Hematopoietic multipotent progenitor cell treated with erythropoietin and hydrocortisone succinate and interleukin-3 and kit ligand, for 8 days (in vitro differentiated cells): ENCODE results near the gene SRBD1.

Experiments
- DNase-seq: peaks from one replicate; pipeline ENCODE4 v3.0.0-alpha.2; 2015

SRBD1 gene

GRCh38 chr2:45460825-45461224 is 150.2 kb downstream of the SRBD1 start:
- DNase-seq, result no peak

DNA sequence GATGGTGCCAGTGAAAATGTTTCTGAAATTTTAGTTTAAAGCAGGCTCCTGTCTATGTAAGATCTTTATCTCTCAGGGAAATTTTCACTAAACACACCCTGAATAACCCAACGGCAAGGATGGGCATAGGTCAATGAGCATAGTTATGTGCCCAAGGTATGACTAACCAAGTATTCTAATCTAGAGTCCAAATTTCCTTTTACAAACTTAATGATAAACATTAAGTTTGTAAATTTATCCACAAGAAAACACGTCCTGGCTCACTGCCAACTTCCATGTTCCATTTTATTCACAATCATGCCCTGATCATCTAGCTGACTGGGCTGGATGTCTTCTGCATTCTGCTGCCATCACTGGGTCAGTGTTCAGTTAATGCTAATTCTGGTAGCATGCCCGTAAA is 151.2 kb downstream of the SRBD1 start:
- DNase-seq, result no peak

- DNase-seq, result no peak
These were observed 152.0 kb downstream of the SRBD1 start for GRCh38 chr2:45458909-45459563.

DNA sequence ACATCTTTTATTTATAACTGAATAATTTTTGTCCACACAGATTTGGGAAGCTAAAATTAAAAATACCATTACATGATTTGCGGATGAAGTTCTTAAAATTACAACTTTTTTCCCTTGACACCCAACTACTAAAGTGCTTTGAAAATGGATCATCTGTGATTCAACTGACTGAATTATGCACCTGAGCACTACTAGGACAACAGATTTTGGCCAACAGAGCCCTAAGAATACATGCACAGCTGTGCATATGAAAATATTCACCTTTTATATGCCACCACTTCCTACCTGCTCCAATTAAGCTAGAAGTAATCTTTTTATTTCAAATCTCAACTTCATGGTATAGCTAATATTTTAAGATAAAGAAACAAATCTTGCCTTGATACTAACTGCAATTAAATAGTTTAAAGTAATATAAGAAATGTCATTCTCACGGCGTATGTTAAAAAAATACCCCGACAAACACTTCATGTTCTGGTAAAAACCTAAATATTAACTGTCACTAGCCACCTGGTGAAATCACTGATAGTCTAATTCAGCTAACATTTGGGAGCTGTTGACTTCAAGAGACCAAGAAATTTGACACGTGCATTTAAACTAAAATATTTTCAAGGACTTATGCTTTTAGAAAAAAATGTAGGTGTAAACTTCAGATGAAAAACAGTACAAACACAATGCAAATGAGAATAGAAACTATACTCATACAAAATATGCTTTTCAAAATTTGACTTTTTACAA is 153.7 kb downstream of the SRBD1 start:
- no peak for DNase-seq

GRCh38 chr2:45452866-45453265 is 158.2 kb downstream of the SRBD1 start:
- DNase-seq, result no peak

- no peak for DNase-seq
These were observed 160.4 kb downstream of the SRBD1 start for GRCh38 chr2:45450634-45451033.

DNA sequence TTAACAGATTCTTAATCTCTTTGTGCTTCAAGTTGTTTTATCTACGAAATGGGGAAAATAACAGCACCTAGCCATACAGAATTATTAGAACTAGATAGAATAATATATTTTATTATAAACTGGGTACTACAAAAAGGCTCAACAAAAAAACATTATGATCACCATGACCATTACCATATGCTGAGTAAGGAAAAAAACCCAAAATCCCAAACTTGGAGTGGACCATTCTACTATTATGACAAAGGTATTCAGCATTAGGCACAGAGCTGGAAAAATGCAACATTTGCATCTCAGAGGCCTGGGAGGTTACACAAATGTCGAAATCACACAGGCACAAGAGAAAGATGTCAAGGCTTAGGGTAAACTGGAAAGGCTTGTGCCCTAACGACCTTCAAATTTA is 162.8 kb downstream of the SRBD1 start:
- DNase-seq, result no peak

GRCh38 chr2:45446016-45446415 is 165.1 kb downstream of the SRBD1 start:
- DNase-seq, result no peak

DNA sequence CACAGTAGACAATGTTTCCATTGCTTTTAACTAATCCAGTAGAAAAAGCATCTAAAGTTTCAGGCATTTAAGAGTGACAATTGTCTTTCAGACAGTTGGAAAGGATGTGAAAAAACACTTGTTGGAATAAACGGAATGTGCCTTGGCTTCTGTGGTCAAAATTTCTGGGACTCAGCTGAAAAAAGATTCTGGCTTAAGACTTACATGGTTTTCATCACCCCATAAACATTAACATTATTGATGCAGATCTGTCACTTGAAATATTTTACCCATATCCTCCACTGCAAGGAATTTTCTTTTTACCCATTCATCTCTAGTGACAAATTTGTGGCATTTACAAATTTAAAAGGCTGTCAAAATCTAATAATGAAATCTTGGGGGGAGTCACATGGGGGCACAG is 166.0 kb downstream of the SRBD1 start:
- DNase-seq, result no peak

DNA sequence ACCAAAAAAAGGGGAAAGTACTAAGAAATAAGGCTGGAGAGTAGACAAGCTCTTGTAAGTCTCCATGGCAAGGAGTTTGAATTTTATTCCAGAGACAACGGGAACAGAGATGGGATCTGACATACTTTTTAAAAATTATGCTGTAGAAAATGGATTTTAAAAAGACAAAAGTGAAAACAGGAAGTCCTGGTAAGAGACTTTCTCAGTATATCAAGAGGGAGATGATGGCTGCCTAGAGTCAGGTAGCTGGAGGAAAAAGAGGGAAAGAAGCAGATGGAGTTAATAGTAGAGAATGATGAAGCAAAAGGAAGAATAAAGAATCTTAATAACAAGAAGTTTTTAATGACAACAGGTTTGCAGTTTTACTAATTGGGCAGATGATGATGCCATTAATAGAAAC is 168.1 kb downstream of the SRBD1 start:
- DNase-seq, result no peak

- DNase-seq, result no peak
These were observed 169.0 kb downstream of the SRBD1 start for GRCh38 chr2:45442026-45442425.

DNA sequence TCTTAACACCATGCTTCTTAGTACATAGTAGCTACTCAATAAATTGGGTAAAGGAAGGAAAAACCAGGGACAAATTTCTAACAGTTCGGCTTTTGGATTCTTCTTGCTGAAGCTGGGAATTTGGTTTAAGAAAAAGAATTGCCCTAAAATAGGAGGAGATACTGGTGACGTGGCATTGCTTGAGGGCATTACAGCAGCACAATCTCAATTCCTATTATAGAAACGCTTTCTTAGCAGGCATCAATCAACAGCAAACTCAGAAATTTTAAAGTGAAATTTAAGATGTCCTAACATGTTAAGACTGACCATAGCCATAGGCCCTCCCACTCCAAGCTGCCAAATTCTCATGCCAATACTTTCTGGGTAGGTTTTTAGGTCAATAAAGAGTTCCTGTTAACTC is 169.5 kb downstream of the SRBD1 start:
- no peak for DNase-seq

- peak; percentile 17 for DNase-seq
These were observed 171.0 kb downstream of the SRBD1 start for GRCh38 chr2:45439788-45440773.

DNA sequence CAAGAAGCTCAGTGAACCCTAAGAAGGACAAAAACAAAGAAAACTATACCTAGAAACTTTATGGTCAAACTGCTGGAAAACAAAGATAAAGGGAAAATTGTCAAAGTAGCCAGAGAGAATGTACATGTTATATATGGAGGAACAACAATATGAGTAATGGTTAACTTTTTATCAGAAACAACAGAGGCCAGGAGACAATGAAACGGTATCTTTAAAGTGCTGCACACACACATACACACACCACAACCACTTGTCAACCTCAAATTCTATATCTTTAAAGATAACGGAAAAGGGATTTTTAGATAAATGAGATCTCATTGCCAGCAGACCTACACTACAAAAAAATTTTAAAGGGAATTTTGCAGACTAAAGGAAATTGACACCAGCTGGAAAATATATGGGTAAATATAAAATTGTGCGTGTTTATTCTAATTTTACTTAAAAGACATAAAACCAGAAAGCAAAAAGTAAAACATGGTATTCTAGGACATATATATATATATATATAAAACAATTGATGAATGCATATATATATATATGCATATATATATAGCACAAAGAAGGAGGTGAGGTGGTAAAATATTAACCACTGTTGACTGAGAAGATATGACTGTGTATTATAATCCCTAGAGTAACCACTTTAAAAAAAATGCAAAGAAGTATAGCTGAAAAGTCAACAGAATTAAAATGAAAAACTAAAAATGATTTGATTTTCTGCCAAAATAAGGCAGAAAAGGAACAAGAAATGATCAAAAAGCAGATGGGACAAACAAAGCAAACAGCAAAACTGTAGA is 172.0 kb downstream of the SRBD1 start:
- peak; percentile 85 for DNase-seq

DNA sequence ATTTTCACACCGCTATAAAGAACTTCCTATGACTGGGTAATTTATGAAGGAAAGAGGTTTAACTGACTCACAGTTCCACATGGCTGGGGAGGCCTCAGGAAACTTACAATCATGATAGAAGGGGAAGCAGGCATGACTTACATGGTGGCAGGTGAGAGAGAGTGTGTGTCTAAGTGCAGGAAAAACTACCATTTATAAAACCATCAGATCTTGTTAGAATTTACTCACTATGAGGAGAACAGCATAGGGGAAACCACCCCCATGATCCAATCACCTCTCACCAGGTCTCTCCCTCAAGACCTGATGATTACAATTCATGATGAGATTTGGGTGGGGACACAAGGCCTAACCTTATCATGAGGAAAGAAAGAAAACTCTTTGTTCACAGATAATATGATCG is 174.6 kb downstream of the SRBD1 start:
- no peak for DNase-seq

DNA sequence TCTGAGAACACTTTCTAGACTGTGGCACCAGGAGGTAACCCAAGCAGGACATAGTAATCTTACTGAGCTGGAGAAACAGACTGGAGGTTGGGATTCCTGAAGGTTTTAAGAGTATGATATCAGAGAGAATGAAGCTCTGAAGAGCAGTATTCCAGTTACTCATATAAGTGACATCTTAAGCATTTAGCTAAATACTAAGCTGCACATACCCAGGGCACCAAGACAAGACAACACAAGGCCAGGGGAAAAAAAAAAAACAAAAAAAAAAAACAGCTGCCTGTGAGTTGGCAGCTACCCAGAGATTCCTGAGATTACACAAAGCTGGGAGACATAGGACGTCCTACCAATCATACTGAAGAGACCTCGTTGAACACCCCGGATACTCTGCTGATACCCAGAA is 175.8 kb downstream of the SRBD1 start:
- peak; percentile 35 for DNase-seq

DNA sequence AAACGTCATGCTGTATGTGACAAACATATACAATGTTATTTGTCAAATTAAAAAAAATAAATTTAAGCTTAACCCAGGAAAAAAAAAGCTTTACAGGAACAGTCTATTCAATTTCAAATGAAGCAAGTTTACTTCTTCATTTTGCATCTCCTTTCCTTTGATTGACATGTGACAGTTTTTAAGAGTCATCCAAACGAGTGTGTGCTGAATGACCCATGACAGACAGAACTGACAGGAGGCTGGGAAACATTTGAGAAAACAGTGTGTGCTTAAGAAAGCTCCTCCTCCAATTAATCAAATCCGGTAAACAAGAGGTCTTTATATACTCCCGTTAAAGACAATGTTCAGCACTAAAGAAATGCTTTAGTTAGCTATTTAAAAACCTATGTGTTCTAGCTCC is 177.7 kb downstream of the SRBD1 start:
- DNase-seq, result no peak

DNA sequence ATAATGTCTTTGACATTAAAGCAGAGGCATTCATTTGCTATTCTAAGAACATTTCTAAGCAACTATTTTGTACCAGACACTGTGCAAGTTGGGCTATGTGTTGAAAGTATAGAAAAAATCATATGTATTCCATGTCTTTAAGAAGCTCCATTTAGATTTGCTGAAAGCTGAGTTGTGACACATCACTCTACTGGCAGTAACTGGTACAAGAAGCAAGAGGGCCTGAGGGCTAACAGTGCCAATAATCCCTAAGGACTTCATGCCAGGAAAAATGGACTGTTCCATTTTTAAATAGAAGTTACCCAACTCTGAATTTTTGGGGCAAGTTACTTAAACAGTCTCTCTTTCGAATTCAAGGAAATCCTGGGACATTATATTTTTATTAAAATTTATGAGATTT is 178.7 kb downstream of the SRBD1 start:
- no peak for DNase-seq

GRCh38 chr2:45426025-45426424 is 185.0 kb downstream of the SRBD1 start:
- DNase-seq, result peak; percentile 33

DNA sequence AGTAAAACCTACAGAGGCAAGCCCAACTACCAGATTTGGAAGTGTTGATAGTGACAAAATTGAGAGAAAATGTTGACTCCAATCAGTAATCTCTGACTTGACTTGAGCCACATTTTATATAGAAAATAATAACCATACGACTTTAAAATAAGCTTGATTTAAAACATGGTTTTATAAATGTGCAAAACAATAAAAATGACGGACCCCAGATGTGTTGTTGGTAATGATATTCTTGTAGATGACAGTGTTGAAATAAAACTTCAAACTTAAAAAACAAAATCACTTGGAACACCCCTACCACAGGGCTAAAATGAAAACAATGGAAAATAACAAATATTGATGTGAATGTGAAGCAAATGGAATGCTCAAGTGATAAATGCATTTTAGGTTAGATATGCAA is 188.1 kb downstream of the SRBD1 start:
- DNase-seq, result no peak

- no peak for DNase-seq
These were observed 192.5 kb downstream of the SRBD1 start for GRCh38 chr2:45418532-45418931.

DNA sequence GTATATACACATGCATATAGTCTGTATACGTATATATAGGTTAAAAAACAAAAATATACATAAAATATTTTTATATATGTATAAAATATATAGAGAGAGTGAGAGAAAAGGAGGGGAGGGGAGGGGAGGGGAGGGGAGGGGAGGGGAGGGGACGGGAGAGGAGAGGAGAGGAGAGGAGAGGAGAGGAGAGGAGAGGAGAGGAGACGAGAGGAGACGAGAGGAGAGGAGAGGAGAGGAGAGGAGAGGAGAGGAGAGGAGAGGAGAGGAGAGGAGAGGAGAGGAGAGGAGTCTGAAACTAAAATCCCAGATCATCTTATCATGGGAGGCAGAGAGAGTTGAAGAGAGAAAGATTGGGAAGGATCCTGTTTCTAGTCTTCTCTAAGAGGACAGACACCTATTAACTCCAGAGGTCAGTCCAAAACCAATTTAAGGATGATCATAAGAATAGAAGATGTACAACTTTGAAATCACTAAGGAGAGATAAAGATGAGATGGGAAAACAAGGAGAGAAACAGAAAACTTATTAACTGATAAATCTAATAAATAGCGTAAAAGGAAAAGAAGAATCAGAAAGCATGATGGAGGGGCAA is 195.4 kb downstream of the SRBD1 start:
- no peak for DNase-seq
